NCI-H69 (cell line): Measurements from ENCODE around the gene PALMD.

Experiments
- DNase-seq: peaks from one replicate; lab custom pipeline; 2025; lab: John Stamatoyannopoulos, UW

PALMD gene

DNA sequence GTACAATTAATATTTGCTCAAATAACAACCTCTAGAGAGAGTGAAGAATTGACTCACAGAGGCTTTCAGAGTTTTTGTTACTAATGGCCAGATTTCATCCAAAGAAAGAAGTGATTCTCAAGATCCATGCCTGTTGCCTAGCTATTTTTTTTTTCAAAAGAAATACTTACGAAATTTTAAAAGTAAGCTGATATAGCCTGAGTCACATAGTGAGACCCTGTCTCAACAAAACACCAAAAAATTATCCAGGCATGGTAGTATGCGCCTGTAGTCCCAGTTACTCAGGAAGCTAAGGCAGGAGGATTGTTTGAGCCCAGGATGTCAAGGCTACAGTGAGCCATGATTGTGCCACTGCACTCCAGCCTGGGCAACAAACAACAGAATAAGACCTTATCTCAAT, 14.6 kb downstream of the PALMD start:
- no peak for DNase-seq

- DNase-seq: no peak
These were observed 15.9 kb downstream of the PALMD start for GRCh38 chr1:99661780-99662179.

DNA sequence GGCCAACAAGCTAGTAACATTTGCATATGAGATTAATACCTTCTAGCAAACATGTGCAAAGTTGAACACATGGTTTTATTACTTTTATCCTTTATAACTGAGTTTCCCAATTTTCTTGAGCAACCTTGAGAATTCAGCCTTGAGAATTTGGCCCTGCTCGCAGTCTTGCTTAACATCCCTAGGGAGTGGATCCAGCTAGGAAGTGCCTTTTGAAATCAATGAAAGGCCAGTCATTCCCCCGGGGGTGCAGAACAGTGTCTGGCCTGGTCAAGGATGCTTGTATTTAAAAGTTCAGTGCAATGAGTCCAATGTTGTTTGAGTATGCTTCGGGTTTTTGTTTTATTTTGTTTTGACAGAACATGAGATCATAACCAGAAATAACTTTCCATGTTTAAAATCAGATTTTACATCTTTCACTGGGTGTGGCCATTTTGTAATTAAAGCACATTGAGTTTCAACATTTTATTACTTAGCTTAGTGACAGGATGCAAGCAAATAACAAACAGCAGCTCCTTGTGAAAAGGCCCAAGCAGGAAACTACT, 16.7 kb downstream of the PALMD start:
- peak; percentile 13 for DNase-seq

DNA sequence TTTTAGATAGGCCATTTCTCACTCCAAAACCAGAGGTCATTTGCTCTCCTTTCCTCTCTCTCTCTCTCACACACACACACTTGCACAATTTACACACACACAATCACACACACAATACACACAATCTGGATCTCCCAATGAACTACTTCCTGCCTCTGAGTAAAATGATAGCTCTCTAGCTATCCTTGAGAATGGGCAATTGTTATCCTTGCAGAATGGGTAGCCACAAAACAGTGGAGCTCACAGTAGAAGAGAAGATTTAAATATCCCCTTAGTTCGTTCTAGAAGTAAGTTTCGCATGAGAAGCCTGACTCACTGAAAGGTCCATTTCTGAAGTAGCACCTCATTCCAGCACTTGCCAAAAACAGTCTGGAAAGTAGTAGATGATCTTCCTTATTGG, 17.6 kb downstream of the PALMD start:
- DNase-seq: no peak

- no peak for DNase-seq
These were observed 19.3 kb downstream of the PALMD start for GRCh38 chr1:99665212-99665611.

- DNase-seq: no peak
These were observed 23.5 kb downstream of the PALMD start for GRCh38 chr1:99669376-99669775.

DNA sequence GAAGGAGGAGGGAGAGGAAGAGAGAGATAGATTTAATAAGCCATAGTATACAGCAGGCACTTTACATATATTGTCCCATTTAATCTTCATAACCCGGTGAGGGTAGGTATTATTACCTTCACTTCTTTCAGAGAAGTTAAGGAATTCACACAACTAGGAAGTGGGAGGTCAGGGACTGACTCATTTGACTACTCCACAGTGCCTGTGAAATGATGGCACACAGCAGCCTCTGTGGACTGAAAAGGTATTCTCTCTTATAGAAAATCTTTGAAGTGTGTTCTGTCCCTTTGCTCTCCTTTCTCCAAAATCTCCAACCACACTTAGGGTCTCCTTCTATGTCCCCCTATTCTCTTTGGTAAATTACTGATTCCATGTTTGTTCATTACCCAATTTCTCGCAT, 23.9 kb downstream of the PALMD start:
- no peak for DNase-seq

DNA sequence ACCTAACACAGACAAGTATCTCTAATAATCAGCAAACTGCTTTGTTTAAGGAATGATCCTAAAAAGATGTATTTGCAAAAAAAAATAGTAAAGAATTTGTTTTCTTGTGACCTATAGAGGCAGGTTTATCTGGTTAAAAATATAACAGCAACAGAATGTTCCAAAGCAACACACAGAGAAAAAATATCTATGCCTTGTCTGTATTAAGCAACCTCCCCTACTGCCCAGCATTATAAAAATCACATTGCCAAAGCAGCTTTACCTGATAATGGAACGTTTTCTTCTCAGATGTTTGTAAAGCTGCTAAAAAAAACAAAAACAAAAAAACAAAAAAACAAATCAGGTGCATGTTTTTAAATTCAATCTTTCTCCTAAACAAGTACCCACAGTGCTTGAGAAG, 24.7 kb downstream of the PALMD start:
- DNase-seq: no peak

DNA sequence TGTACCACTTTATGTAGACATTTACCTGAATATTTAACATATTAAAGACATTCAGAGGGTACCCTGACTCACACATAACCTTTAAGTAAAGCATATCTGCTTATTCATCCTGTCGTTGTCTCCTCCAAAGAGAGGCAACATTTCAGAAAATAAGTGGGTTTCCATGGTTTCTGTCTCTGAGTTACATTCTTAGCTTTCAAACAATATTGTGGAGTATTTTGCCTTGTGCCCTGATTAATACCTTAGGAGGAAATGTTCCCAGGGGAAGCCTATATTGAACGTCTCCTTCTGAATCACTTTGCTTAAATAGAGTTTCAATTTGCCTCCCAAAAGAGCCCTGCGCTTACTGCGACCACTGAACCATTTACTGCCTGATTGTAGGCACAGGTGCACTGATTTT, 26.1 kb downstream of the PALMD start:
- DNase-seq: peak; percentile 25

GRCh38 chr1:99672530-99673213, 26.8 kb downstream of the PALMD start:
- peak; percentile 22 for DNase-seq

DNA sequence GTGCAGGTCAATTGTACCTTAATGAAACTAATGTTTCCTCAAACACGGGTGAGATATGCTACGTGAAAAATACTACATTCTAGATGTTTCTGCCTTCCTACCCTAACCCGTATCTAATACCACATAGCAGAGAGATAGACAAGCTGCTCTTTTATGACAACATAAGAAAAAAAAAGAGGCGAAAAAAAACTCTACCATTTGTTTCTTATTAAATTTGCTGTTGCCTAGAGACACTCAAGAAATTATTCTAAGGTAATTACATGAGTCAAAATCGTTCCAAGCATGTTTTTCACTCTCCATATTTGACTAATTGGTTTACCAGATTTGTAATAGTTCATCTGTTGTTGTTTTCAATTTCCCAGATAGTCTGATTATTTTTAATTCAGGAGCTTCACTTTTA, 27.4 kb downstream of the PALMD start:
- DNase-seq: no peak

GRCh38 chr1:99674115-99675064, 28.5 kb downstream of the PALMD start:
- DNase-seq: peak; percentile 87

DNA sequence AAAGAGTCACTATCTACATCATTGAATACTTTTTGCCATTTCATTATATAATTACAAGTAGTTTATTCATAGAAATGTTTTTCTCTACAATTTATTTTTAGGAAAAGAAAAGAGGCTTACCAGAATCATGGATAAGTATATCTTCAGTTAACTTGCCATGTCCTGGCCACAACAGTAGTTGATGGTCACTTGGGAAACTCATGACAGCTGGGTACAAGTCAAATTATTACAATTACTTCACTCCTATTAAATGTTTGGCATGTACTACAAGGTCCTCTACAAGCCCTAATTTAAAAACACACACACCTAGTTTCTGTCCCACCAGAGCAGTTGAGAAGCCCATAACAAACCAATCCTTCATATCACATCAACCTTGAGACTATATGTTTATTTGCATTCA, 29.4 kb downstream of the PALMD start:
- DNase-seq: no peak

DNA sequence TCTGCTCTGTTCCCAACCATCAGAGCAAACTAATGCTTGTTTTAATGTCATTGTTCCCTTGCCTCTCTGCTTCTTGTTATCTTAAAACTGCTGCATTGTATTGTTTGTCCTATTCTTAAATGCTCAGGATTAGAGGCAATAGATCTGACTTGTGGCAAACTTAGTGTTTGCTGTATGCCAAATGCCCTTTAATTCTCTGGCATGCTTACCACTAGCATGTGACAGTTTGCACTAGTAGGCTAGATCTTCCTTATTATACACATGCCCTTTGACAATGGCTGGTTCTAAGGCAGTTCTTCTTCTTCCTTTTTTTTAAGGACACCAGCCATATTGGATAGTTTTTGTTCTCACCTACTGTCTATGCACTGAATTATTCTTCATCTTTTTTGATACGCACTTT, 30.1 kb downstream of the PALMD start:
- no peak for DNase-seq

- DNase-seq: no peak
These were observed 31.0 kb downstream of the PALMD start for GRCh38 chr1:99676876-99677275.

DNA sequence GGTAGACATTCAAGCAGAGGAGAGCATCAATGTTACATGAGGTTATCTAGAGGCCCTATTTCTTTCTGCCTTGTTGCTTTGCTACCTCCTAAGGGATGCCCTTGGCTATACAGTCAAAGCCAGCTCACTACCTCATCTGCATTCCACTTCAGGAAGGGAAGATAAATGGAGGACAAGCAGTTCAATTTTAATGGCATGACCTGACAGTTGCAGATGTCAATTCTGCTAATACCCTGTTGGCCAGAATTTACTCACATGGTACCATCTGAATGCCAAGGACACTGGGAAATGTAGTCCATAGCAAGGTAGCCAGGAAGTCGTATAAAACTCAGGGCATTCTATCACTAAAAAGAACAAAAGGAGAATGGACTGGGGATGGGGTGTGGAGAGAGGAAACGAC, 31.5 kb downstream of the PALMD start:
- DNase-seq: peak; percentile 8

DNA sequence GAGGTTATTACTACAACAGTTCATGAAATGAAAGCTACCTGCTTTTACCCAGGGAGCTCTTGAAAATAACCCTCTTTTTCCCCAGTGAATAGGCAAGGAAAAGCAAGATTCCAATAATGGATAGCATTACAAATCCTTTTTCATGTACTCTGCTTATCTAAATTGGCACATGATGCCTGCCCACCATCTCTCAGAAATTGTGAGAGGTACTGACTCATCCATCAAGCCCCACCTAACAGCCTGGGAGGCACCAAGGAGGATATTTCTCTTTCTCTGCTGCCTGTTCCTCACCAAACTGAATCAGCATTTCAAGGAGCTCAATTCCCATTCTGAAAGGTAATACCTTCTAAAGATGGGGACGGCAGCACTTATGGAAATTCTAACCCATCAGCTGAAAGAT, 34.4 kb downstream of the PALMD start:
- no peak for DNase-seq

DNA sequence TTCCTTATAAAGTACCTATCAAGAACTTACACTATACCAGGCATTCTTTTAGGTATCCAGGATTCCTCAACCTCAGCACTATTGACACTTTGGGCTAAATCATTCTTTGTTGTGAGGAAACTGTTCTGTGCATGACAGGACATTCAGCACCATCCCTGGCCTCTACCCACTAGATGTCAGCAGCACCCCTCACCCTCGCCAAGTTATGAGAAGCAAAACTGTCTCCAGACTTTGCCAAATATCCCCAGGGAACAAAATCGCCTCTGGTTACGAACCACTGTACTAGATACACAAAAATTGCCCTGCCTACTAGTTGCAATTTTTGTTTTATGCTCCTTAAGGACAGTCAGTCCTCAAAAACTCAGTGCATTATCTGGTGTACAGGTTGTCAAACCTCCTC, 35.7 kb downstream of the PALMD start:
- peak; percentile 61 for DNase-seq

GRCh38 chr1:99682291-99682751, 36.4 kb downstream of the PALMD start:
- DNase-seq: no peak

- peak; percentile 73 for DNase-seq
These were observed 39.7 kb downstream of the PALMD start for GRCh38 chr1:99685516-99686180.

DNA sequence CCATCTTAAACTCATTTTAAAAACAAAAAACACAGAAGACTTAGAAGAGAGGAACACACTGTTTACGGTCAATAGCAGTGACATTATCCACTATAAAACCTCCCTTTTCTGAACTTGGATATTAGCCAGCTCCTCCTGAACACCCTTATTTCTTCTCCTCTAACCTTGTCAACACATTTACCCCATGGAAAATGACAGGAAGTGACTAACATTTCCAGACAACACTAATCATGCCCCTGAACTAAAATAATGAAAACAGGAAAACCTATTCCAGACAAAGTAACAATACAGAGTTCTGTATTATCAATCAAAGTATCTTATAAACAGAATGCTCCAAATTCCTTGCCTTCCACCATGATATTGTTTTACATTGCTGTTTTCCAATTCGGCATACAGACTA, 45.3 kb downstream of the PALMD start:
- DNase-seq: no peak

DNA sequence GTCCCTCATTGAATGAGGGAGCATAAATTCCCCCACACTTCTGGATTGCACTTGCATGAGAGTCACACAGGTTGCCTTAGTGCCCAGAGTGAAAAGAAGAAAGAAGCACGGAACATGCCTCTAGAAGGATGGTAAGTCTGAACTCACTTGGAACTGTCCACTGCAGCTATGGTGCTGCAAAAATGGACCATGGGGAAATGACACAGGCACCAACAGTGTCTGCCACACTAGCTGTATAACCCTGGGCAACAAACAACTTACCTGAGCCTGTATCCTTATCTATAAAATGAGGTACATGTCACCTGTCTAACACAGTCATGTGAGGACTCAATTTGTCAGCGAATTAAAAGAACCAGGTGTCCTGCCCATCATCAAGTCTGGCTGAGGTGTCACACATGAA, 50.7 kb downstream of the PALMD start:
- DNase-seq: no peak
